ENCODE results near the gene SAT1. TPM values are rescaled to one million over a fixed set of nuclear protein-coding genes. Genes with fewer than 3 reads are reported as not detected.

SAT1 gene
- total RNA-seq, 3 donors from 2014 or later, result 39.5 to 51.3 (median 45.9) TPM

DNA sequence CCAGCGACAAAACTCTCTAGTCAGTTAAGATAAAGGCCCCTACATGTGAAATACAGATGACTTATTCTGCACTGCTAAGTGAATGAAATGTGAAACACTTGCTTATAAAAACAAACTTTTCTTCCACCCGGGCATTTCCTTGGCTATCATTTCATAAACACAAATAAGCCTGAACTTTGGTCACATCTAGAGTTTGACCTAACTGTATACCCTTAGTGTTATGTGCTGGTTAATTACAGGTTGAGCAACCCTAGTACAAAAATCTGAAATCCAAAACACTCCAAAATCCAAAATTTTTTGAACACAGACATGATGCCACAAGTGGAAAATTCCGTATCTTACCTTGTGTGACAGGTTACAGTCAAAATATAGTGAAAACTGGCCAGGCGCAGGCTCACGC lies 45.9 kb downstream of the SAT1 start:
- Mint-ChIP-seq H3K27me3 (ENCODE audit: low read depth) (no peaks in the 10 kb centered on the region), H3K4me3 (no peak overlapping the region), H3K36me3 (ENCODE audit: insufficient read depth) (no peaks in the 10 kb centered on the region), H3K9me3 (no peaks in the 10 kb centered on the region), H3K4me1 (ENCODE audit: low read depth) (no peaks in the 10 kb centered on the region)
- ATAC-seq (no peak), DNase-seq (no peak)

DNA sequence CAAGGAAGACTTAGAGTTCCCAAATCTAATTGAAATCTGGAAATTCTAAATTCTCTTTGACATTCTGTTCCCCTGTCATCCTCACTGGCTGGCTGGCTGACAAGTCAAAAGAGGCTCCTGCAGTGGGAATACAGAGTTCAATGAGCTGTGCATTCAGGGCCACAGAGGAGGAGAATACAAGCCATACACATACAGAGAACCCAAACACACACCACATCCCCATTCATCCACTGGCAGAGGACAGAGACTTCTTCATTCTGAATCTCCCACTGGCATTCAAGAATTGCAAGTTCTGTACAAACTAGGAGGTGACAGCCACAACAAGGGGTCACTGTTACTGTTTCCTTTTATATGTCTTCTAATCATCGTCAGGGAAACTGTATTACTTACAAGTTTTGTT lies 49.7 kb downstream of the SAT1 start:
- Mint-ChIP-seq H3K27me3 (ENCODE audit: low read depth) (no peaks in the 10 kb centered on the region), H3K4me1 (ENCODE audit: low read depth) (no peaks in the 10 kb centered on the region), H3K9me3 (no peaks in the 10 kb centered on the region), H3K36me3 (ENCODE audit: insufficient read depth) (no peaks in the 10 kb centered on the region), H3K4me3 (no peak overlapping the region)
- ATAC-seq (no peak), DNase-seq (no peak)

Other genes starting within 250 kb of the SAT1 start
- 100 to 1,000 TPM; 100 to 118 (median 112) TPM for gene PRDX4, start 115.7 kb upstream of the SAT1 start, total RNA-seq
- 10 to 100 TPM; 20.8 to 28.0 (median 24.6) TPM for gene ACOT9, start 39.9 kb upstream of the SAT1 start, total RNA-seq
- 10 to 100 TPM; 29.7 to 36.7 (median 31.8) TPM for gene APOO, start 124.8 kb downstream of the SAT1 start, total RNA-seq
- under 1 TPM in 1 of 3 donors, not detected in 2; 0.83 TPM for gene CXorf58, start 124.8 kb downstream of the SAT1 start, total RNA-seq
- gene KLHL15, start 244.0 kb downstream of the SAT1 start, total RNA-seq, result 10 to 100 TPM; 10.4 to 11.8 (median 10.9) TPM

Measured in activated T-cell treated with anti-CD3 and anti-CD28 coated beads, Interleukin-2, amount 50 U/mL, for 4 hours (primary cell).